ENCODE measurements around the gene PTOV1.

Gene PTOV1

DNA sequence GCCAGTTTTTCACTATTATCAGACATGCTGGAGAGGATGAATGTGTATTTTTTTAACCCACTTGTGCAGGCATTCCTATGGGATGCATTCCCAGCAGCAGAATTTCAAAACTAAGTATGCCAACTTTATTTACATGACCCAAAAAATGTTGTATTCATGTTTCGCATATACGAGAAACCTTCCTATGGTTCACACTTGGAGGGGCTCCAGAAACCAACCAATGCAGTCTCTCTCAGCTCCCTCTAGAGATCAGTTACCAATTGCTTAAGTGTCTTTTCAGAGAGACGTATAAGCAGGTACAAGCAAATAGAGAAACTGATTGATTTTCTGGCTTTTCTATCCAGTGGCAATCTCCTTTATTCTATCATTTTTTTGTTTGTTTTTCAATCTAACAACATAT is 5.5 kb upstream of the PTOV1 start:
- DNase-seq: no peak

DNA sequence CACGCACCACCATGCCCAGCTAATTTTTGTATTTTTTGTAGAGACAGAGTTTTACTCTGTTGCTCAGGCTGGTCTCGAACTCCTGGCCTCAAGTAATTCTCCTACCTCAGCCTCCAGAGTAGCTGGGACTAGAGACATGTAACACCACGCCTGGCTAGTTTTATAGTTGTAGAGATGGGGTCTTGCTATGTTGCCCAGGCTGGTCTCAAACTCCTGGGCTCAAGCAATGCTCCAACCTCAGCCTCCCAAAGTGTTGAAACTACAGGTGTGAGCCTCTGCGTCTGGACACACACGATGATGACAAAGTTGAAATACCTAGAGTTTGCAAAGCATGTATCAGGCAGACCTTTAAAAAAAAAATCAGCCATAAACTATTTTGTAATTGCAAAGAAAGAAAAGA is 4.6 kb upstream of the PTOV1 start:
- DNase-seq: no peak

DNA sequence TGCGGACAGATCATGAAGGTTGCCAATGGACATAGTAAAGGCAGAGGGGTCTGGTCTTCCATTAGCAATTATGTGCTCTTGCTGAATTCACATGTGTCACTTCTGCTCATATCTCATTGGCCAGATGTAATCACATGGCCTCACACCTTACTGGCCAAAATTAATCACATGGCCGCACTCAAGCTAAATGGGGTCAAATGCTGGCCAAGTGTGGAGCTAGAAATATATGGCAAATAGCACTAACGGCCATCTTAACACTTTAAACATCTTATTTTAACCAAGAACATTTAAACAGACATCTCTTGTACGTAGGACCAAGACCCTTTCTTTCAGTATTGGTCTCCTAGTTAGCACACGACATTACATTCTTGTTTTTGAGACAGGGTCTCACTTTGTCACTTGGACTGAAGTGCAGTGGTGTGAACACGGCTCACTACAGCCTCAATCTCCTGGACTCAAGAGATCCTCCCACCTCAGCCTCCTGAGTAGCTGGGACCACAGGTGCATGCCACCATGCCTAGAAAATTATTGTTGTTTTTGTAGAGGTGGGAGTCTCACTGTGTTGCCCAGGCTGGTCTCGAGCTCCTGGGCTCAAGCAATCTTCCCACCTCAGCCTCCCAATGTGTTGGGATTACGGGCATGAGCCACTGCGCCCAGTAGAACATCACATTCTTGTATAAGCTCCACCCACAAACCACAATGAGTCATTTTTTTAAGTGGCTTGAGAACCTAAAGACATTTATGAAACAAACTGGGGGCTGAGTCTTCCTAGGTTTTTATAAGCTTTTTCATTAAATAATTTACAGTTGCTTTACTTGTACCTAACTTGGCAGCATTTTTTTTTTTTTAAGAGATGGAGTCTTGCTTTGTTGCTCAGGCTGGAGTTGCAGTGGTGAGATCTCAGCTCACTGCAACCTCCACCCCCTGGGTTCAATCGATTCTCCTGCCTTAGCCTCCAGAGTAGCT is 2.9 kb upstream of the PTOV1 start:
- DNase-seq: no peak

DNA sequence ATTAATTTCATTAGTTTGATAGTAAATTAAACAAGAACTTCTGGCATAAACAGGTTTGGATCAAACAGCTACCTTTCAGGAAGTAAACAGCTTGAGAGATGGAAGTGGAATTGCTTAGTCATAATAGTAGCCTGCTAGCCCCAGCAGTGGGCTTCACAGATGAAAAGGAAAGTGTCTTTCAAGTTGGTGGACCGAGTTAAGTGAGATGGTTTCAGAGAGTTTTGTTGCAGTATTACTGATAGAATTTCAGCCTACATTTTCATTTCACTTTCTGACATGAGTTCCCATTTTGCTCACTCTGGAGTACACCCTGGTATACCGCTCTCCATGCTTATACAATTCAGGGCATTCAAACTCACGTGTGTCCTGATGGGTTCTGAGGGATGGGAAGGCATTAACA is 2.0 kb upstream of the PTOV1 start:
- DNase-seq: no peak

DNA sequence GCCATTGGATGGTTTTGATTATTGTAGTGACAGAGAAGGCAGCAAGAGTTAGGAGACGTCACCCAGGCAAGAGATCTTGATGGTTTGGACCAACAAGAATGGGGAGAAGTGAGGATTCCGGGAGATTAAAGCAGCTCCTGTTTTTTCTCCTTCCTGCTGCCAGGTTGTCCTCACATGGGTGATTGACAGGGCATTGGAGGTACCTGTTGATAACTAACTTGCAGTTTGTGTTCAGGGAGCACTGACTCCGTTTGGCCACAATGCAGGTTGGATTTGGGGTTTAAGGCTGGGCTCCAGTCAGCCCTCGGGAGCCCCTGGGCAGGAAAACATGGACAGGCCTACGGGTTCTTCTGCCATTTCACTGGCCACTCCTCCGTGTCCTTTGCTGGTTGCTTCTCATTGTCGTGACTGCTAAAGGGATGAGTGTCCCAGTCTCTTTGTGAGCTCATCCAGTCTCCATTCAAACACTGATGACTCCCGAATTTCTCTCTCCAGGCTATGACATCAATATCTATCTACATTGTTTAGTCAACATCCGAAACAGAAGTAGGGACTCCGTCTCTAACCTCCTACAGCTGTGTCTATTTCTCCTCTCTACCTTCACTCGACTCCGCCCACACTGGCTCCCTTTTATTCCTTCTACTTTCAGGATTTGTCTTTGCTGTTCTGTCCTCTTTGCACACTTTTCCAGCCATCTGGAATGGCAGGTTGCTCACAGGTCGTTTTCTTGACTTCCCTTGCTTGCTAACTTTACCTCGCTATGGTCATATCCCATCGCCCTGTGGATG is 1.3 kb upstream of the PTOV1 start:
- DNase-seq: no peak

DNA sequence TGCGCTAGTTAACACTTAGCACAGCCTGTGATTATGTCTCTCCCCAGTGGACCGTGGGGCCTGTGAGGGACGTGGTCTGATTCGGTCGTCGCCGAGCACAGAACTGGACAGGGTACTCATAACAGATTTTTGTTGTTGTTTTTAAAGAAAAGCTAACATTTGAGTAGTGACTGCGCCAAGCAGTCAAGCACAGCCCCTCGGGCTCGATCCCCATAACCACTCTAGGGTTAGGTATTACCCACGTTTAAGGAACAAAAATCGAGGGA is 805 bp upstream of the PTOV1 start:
- DNase-seq: no peak

DNA sequence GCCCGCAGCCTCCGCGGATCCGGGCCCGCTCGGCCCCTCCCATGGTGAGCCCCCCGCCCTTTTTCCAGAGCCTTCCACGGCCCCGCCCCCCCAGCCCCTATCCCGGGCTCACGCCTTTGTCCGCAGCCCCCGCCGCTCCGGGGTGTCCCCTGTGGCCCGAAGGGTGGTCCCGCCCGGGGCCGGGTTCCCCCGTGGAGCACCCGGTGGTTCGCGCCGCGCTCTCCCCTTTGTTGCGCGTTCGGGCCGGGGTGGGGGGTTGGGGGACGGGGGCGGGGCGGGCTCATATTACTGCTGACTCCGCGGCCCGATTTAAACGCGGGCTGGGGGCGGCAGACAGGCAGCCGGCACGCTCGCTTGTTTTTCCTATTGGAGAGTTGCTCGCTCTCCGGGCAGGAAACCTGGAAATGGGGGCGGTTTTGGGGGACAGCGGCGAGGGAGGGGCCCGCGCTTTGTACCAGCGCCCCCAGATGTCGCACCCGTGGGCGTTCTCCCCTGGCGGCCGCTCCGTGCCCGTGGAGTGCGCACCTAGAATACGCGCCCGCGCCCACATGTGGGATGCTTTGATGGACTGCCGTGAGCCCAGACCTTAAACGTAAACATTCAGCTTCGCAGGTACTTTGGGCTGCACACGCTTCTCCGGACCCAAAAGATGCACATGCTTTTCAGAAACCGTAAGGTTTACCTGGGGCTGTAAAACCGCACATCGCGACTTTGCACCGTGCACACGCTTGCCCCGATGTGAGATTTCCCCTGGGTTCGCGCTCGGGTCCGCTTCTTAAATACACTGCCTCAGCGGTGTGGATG is 699 bp downstream of the PTOV1 start:
- DNase-seq: no peak

DNA sequence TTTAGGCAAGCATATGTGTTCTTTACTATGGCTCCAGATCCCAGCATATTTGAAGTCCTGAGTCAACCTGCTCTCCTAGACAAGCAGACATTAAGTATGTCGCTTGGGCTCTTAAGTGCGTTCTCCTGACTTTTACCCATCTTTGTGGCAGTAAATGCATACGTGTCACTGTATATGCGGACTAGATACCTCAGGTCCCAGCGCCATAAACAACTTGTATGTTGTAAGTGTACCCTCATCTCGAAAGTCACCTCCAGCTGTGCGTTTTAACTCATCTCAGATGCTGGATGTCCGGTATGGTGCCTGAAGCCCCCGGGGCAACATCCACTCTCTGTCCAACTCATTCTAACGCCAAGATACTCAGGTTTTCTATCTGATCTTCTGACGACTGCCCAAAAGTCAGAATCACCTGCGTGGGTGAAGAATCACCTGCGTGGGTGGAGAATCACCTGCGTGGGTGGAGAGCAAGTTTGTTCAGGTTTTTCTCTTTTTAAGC is 1.7 kb downstream of the PTOV1 start:
- no peak for DNase-seq

DNA sequence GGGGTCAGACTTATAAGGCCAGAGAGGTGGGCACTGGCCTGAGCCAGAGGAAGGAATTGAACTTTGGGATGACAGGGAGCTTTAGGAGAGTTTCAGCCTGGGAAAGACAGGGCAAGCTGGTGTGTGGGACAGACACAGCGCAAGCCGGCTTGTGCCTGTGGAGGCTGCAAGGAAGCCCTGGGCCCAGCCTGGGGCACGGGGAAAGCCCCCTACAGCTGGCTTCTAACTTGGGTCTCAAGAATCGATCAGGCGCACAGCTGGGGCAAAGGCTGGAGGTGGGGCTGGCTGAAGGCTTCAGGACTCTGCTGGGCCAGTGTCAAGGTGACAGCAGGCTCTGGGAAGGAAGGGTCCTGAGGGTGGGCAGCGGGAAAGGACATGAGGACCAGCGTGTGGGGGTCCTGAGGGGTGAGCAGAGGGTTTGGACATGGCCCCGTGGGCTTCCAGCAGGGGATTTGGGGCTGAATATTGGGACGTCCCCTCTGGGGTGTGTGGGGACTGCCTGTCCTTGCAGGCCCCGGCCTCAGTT is 3.0 kb downstream of the PTOV1 start:
- no peak for DNase-seq

DNA sequence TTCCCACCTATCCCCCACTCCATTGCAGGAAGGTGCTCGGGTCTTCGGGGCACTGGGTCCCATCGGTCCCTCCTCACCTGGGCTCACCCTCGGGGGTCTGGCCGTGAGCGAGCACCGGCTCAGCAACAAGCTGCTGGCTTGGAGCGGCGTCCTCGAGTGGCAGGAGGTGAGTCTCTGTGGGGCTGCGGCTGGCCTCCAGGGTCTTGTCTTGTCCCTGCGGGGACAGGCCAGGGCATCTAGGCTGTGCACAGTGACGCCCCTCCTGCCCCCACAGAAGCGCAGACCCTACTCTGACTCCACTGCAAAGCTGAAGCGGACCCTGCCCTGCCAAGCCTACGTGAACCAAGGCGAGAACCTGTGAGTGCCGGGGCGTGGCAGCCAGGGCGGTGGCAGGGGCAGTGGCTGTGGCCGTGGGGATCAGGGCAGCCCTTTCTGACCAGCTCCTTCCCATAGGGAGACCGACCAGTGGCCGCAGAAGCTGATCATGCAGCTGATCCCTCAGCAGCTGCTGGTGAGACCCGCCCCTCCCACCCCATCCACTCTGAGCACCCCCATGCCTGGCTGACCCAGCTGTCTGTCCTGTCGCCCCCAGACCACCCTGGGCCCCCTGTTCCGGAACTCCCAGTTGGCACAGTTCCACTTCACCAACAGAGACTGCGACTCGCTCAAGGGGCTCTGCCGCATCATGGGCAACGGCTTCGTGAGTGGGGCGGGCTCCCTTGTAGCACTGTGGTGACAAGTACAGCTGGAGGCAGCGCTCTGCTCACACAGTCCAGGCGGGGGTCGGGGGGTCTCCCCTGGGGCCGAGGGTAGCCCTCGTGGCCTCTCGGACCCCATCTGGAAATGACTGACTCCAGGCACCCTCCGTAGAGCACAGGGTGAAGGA is 3.7 kb downstream of the PTOV1 start:
- no peak for DNase-seq

DNA sequence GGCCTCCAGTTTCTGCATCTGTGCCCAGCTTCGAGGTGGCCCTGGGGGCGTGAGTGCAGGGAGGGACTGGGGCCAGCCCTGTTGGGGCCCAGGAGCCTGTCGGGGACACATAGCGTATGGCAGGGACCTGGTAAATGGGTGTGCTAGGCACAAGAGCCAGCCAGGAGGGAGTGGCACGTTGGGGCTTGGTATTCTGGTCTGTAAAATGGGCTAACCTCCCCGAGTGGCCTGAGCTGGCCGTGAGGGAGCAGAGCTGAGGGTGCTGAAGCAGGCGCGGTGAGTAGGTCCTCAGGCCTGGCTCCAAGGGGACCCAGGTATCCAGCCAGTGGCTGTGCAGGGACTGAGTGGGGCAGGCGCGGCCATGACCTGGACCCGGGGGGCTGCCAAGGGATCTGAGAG is 4.3 kb downstream of the PTOV1 start:
- DNase-seq: no peak

DNA sequence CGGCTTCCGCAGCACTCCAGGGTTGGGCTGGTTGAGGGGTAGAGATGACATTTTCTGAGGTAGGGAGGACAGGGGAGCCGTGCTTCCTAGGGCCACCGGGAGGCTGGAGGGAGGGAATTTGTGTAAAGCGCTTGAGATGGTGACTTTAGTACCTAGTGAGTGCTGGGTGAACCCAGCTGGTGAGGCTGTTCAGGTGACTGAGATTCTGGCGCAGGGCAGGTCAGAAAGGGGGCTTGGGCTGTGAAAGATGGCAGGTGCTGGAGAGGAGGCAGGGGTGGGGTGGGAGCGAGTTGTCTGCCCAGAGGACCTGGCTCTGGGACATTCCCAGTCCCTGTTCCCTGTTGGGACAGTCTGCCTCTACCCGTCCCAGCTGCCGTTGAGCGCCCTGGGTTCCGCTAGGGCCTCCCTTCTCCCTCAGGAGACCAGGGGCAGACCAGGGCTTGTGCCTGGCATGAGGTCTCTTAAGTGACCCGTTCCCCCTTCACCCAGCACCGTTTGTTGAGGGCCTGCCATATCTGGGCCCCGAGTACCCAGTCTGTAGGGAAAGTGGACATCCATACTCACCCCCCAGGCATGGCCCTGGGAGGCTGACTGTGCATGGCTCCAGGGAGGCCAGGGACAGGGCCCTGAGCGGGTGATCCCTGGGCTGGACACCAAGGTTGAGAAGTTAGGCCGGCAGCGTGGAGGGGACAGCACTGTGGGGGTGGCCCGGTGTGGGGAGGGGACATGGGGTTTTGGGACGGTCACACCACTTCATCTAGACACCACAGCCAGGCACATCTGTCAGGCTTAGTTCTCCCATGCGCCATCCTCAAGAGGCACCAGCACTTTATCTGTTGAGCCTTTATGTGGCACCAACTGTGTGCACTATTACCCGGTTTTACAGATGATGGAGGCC is 5.0 kb downstream of the PTOV1 start:
- DNase-seq: no peak

DNA sequence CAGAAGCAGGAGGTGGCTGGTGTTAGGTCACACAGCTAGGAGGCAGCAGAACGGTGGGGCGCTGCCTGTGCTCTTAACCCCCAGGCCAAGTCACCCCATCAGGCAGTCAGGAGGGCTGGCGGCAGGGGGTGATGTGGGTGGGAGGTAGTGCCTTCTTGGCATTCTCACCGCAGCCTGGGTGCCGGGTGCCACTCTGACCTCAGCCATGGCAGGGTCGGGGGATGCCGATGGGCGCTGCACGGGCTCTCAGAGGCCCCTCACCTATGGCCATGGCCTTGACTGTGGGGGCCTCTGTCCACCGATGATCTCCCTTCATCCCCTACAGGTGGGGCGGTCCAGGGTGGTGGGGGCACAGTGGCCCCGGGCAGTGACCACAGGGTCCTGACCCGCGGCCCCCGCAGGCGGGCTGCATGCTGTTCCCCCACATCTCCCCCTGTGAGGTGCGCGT is 5.6 kb downstream of the PTOV1 start:
- DNase-seq: no peak

DNA sequence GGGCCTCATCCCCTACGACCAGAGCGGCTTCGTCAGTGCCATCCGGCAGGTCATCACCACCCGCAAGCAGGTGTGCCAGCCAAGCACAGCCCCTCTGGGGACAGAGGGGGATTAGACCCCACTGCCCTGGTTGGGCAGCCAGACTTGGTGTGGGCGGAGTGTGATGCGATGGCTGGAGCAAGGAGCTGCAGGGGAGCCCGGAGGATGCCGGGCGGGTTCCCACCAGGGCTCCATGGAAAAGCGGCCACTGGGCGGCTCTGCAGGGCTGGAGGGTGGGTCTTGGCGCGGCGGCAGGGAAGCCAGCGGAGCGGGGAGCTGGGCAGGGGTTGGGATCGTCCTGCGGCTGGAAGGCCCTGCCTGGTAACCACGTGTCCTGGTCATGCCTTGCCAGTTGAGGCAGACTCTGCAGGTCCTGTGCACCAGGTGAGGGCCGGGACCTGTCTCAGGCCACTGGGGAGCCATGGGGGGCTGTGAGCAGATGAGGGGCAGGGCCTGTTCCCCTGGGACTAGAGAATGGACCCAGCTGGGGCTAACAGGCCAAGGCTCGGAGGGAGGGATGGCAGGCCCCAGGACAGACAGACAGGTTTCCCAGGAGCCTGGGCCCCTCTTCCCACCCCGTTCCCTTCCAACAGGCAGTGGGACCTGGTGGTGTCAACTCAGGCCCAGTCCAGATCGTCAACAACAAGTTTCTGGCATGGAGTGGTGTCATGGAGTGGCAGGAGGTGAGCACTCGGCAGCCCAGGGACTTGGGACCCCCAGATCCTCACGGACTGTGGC is 6.3 kb downstream of the PTOV1 start:
- DNase-seq: no peak

DNA sequence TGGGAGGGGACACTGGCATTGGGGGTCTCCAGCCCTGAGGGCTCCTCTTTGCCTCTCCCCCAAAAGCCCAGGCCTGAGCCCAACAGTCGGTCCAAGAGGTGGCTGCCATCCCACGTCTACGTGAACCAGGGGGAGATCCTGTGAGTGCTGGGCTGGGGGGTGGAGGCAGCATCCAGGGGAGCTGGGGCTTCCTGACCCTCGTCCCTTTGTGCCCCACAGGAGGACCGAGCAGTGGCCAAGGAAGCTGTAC is 6.8 kb downstream of the PTOV1 start:
- no peak for DNase-seq

DNA sequence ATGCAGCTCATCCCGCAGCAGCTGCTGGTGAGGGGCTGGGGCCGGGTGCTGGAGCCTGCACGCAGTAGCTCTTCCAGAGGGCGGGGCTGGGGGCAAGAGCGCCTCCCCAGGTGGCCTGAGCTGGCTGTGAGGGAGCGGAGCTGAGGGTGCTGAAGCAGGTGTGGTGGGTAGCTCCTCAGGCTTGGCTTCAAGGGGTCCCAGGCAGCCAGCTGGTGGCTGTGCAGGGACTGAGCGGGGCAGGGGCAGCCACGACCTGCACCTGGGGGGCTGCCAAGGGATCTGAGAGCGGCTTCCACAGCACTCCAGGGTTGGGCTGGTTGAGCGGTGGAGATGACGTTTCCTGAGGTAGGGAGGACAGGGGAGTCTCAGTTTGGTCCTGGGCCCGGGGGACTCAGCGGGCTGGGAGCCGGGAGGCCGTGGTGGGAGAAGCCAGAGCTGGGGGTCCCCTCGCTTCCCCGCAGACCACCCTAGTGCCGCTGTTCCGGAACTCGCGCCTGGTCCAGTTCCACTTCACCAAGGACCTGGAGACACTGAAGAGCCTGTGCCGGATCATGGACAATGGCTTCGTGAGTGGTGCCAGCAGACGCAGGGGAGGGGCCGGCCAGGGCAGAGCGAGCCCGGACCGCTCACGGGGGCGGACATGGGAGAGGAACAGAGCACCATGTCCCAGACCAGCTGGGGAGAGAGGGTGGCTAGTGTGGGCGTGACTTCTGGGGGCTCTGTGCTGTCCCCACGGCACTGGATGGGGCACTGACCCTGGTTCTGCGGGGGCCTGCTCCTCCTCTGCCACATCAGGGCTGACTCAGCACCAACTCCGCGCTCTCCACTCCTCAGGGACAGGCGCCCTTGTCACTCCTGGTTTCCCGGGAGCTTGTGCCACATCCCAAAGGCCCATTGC is 7.4 kb downstream of the PTOV1 start:
- DNase-seq: no peak

DNA sequence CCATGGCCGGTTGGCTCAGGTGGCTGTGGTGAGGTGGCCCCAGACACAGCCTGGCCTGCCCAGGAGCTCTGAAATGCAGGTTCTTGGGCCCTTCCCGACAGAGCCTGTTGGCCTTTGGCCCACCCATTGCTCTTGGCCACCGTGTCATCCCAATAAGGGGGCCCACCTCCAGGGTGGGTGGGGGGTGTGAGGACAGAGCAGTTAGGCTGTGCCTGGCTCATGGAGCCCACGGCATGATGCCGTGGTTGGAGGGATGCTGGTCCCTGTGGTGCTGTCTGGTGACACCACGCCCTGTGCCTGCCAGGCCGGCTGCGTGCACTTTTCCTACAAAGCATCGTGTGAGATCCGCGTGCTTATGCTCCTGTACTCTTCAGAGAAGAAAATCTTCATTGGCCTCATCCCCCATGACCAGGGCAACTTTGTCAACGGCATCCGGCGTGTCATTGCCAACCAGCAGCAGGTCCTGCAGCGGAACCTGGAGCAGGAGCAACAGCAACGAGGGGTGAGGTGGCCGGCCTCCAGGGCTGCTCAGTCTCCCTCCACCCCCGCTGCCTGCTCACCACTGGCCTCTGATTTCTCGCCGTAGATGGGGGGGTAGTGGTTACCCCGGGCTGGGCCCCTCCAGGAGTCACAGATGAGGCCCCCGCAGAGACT is 8.8 kb downstream of the PTOV1 start:
- no peak for DNase-seq

DNA sequence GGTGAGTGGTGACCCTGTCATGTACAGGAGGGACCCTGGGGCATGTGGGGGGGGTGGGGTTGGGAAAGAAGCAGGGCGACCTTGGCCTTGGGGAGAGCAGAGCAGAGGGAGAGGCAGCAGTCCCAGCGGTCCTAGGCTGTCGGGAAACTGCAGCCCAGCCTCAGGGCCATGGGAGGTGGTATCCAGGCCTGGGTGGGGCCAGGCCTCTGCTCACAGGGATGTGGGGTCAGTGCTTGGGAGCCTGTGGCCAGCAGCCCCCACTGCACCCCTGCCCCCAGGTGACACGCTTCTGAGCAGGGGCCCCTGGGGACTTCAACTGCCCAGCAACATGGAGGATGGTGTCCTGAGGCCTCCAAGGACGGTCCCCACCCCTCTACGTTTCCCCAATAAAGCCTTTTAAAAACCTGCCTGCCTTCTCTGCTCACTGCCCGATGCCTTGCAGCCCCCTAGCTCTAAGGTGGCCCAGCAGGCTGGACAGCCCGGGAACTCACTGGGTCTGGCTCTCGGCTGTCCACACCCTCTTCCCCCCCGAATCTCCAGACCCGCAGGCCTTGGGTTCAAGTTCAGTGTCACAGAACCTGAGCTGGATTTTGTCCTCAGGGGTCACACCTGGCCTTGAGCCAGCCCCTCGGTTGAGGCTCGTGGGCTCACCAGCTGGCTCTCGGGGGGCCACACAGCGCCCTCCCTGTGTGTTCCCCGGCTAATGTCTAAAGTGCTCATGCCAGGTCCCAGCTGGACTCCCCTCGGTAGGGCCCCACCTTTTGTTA is 9.6 kb downstream of the PTOV1 start:
- DNase-seq: no peak
